Measurements from ENCODE around the gene CTAGE15.
"Not testable (repeated sequence)": the region's sequence is repeated elsewhere in the genome, so short reads cannot be mapped to it uniquely, and the experiment has no call there.

GRCh38 chr7:143536443-143536842 lies 35.2 kb upstream of the CTAGE15 start:
- not testable (repeated sequence) for TF ChIP-seq CTCF (IDR thresholded peaks at IDR 0.05 in 2 of 3, conservative IDR thresholded peaks at IDR 0.05 in 1 of 3; ENCODE audit: control insufficient read depth in 2 of 3, extremely low read depth in 1 of 3, insufficient read depth in 1 of 3, low read depth in 3 of 3, low read length in 3 of 3); TCF7 (IDR thresholded peaks at IDR 0.05; ENCODE audit: borderline replicate concordance); ZZZ3 (IDR thresholded peaks at IDR 0.05; ENCODE audit: control insufficient read depth, insufficient read length, low read depth); NRF1 (conservative IDR thresholded peaks at IDR 0.05; ENCODE audit: low read depth, low read length); IKZF1 (conservative IDR thresholded peaks at IDR 0.05); POLR2AphosphoS5 (IDR thresholded peaks at IDR 0.05; ENCODE audit: low read length); SRF (IDR thresholded peaks at IDR 0.05; ENCODE audit: low read depth in 2 of 2, low read length in 2 of 2); TCF3 (IDR thresholded peaks at IDR 0.05; ENCODE audit: borderline replicate concordance, insufficient read depth, low read depth, low read length); CREB1 (IDR thresholded peaks at IDR 0.05; ENCODE audit: low read depth); JUNB (IDR thresholded peaks at IDR 0.05); ZNF24 (IDR thresholded peaks at IDR 0.05); EP300 (IDR thresholded peaks at IDR 0.05; ENCODE audit: borderline replicate concordance in 1 of 2, control insufficient read depth in 1 of 2, low read depth in 2 of 2, low read length in 2 of 2); RUNX3 (IDR thresholded peaks at IDR 0.05; ENCODE audit: low read length)
